ENCODE measurements around the gene TEX2.
A peak's percentile ranks its signal among the peaks of the same experiment; 100 is the strongest.
"Not testable (repeated sequence)": the region's sequence is repeated elsewhere in the genome, so short reads cannot be mapped to it uniquely, and the experiment has no call there.

TEX2 gene

GRCh38 chr17:64185557-64185956, 77.5 kb downstream of the TEX2 start:
- not testable (repeated sequence) for H3K4me3 Mint-ChIP-seq; H3K27me3 Mint-ChIP-seq; H3K4me1 Mint-ChIP-seq (ENCODE audit: low read depth in 2 of 2); H3K9me3 Mint-ChIP-seq; ATAC-seq (replicated peaks); H3K27ac Mint-ChIP-seq; DNase-seq
- H3K36me3 Mint-ChIP-seq (ENCODE audit: insufficient read depth): peaks cover 10% of the 10 kb centered on the region

- H3K4me3 Mint-ChIP-seq: no peak overlapping the region
- DNase-seq: no peak
- no peaks in the 10 kb centered on the region for H3K9me3 Mint-ChIP-seq
- H3K4me1 Mint-ChIP-seq (ENCODE audit: low read depth in 2 of 2): peaks cover 3 to 8% of the 10 kb centered on the region in 2 donors
- no peaks in the 10 kb centered on the region for H3K27me3 Mint-ChIP-seq
- ATAC-seq (replicated peaks): no peak
- no peak overlapping the region for H3K27ac Mint-ChIP-seq
- H3K36me3 Mint-ChIP-seq (ENCODE audit: insufficient read depth): peaks cover 10% of the 10 kb centered on the region
These were observed 78.0 kb downstream of the TEX2 start for GRCh38 chr17:64185101-64185500.

- ATAC-seq (replicated peaks) (no peak), DNase-seq (no peak)
- Mint-ChIP-seq H3K4me3 (no peak overlapping the region), H3K9me3 (no peaks in the 10 kb centered on the region), H3K27ac (no peak overlapping the region), H3K27me3 (no peaks in the 10 kb centered on the region), H3K36me3 (ENCODE audit: insufficient read depth) (peaks cover 10% of the 10 kb centered on the region), H3K4me1 (ENCODE audit: low read depth in 2 of 2) (peaks cover 3 to 8% of the 10 kb centered on the region in 2 donors)
These were observed 79.2 kb downstream of the TEX2 start for GRCh38 chr17:64183815-64184214.

- no peak for ATAC-seq (replicated peaks)
- Mint-ChIP-seq H3K4me1 (ENCODE audit: low read depth in 2 of 2) (peaks cover 3 to 8% of the 10 kb centered on the region in 2 donors), H3K4me3 (no peak overlapping the region), H3K27ac (no peak overlapping the region), H3K36me3 (ENCODE audit: insufficient read depth) (peaks cover 8% of the 10 kb centered on the region), H3K27me3 (no peaks in the 10 kb centered on the region), H3K9me3 (no peaks in the 10 kb centered on the region)
- DNase-seq: no peak
These were observed 80.6 kb downstream of the TEX2 start for GRCh38 chr17:64182325-64183012.

GRCh38 chr17:64180089-64181073, 82.7 kb downstream of the TEX2 start:
- peak overlapping the region in 1 of 2 donors; percentile 32 for H3K27ac Mint-ChIP-seq
- no peaks in the 10 kb centered on the region for H3K36me3 Mint-ChIP-seq (ENCODE audit: insufficient read depth)
- H3K4me3 Mint-ChIP-seq: no peak overlapping the region
- DNase-seq (no peak), ATAC-seq (replicated peaks) (no peak)
- no peaks in the 10 kb centered on the region for H3K9me3 Mint-ChIP-seq
- H3K4me1 Mint-ChIP-seq (ENCODE audit: low read depth in 2 of 2): peaks cover 3 to 8% of the 10 kb centered on the region in 2 donors
- H3K27me3 Mint-ChIP-seq: no peaks in the 10 kb centered on the region

- not testable (repeated sequence) for ATAC-seq (replicated peaks); H3K36me3 Mint-ChIP-seq (ENCODE audit: insufficient read depth); H3K4me3 Mint-ChIP-seq; H3K27me3 Mint-ChIP-seq; DNase-seq; H3K9me3 Mint-ChIP-seq; H3K27ac Mint-ChIP-seq; H3K4me1 Mint-ChIP-seq (ENCODE audit: low read depth in 2 of 2)
These were observed 84.0 kb downstream of the TEX2 start for GRCh38 chr17:64179024-64179423.

GRCh38 chr17:64178011-64178825, 84.8 kb downstream of the TEX2 start:
- H3K27ac Mint-ChIP-seq: no peak overlapping the region
- no peak overlapping the region for H3K4me3 Mint-ChIP-seq
- no peaks in the 10 kb centered on the region for H3K36me3 Mint-ChIP-seq (ENCODE audit: insufficient read depth)
- no peak for ATAC-seq (replicated peaks)
- H3K4me1 Mint-ChIP-seq (ENCODE audit: low read depth in 2 of 2): no peaks in the 10 kb centered on the region
- no peaks in the 10 kb centered on the region for H3K9me3 Mint-ChIP-seq
- DNase-seq: no peak
- H3K27me3 Mint-ChIP-seq: no peaks in the 10 kb centered on the region

GRCh38 chr17:64177311-64178010, 85.6 kb downstream of the TEX2 start:
- Mint-ChIP-seq H3K27ac (no peak overlapping the region), H3K27me3 (no peaks in the 10 kb centered on the region), H3K36me3 (ENCODE audit: insufficient read depth) (peaks cover 3% of the 10 kb centered on the region), H3K9me3 (no peaks in the 10 kb centered on the region), H3K4me1 (ENCODE audit: low read depth in 2 of 2) (no peaks in the 10 kb centered on the region), H3K4me3 (no peak overlapping the region)
- DNase-seq: no peak
- no peak for ATAC-seq (replicated peaks)

- no peaks in the 10 kb centered on the region for H3K4me1 Mint-ChIP-seq (ENCODE audit: low read depth in 2 of 2)
- H3K27me3 Mint-ChIP-seq: no peaks in the 10 kb centered on the region
- DNase-seq (no peak), ATAC-seq (replicated peaks) (no peak)
- peaks cover 6% of the 10 kb centered on the region for H3K36me3 Mint-ChIP-seq (ENCODE audit: insufficient read depth)
- H3K27ac Mint-ChIP-seq: no peak overlapping the region
- no peak overlapping the region for H3K4me3 Mint-ChIP-seq
- no peaks in the 10 kb centered on the region for H3K9me3 Mint-ChIP-seq
These were observed 86.5 kb downstream of the TEX2 start for GRCh38 chr17:64176556-64176955.

GRCh38 chr17:64174686-64175456, 88.2 kb downstream of the TEX2 start:
- Mint-ChIP-seq H3K27ac (peak overlapping the region; percentile 13 to 51), H3K4me1 (ENCODE audit: low read depth in 2 of 2) (no peaks in the 10 kb centered on the region), H3K27me3 (no peaks in the 10 kb centered on the region), H3K9me3 (no peaks in the 10 kb centered on the region), H3K36me3 (ENCODE audit: insufficient read depth) (peaks cover 16% of the 10 kb centered on the region), H3K4me3 (no peak overlapping the region)
- ATAC-seq (replicated peaks) (peak; percentile 22), DNase-seq (no peak)

- DNase-seq (no peak), ATAC-seq (replicated peaks) (no peak)
- peaks cover 21% of the 10 kb centered on the region for H3K36me3 Mint-ChIP-seq (ENCODE audit: insufficient read depth)
- no peaks in the 10 kb centered on the region for H3K4me1 Mint-ChIP-seq (ENCODE audit: low read depth in 2 of 2)
- H3K9me3 Mint-ChIP-seq: no peaks in the 10 kb centered on the region
- no peak overlapping the region for H3K27ac Mint-ChIP-seq
- no peak overlapping the region for H3K4me3 Mint-ChIP-seq
- no peaks in the 10 kb centered on the region for H3K27me3 Mint-ChIP-seq
These were observed 89.4 kb downstream of the TEX2 start for GRCh38 chr17:64173646-64174045.

- Mint-ChIP-seq H3K27ac (no peak overlapping the region), H3K4me3 (no peak overlapping the region), H3K27me3 (no peaks in the 10 kb centered on the region), H3K9me3 (no peaks in the 10 kb centered on the region), H3K4me1 (ENCODE audit: low read depth in 2 of 2) (no peaks in the 10 kb centered on the region), H3K36me3 (ENCODE audit: insufficient read depth) (peaks cover 21% of the 10 kb centered on the region)
- DNase-seq (no peak), ATAC-seq (replicated peaks) (no peak)
These were observed 90.5 kb downstream of the TEX2 start for GRCh38 chr17:64172510-64172909.

All from effector memory CD8-positive, alpha-beta T cell (primary cell).